Skeletal muscle satellite cell (primary cell): ENCODE data around the gene SLC17A6.

ENCODE experiments used
- H3K27me3 ChIP-seq: 2 replicates; pipeline ENCODE4 v1.7.0; 2013; ENCODE audit warnings: low read length; ENCODE audit not compliant: control insufficient read depth, insufficient read depth
- H3K36me3 ChIP-seq: 2 replicates; pipeline ENCODE4 v1.7.0; 2013; ENCODE audit warnings: mild to moderate bottlenecking, control low read depth, low read length; ENCODE audit not compliant: insufficient read depth
- H3K4me1 ChIP-seq: 2 replicates; pipeline ENCODE4 v1.7.0; 2013; ENCODE audit warnings: low read length; ENCODE audit not compliant: control insufficient read depth, insufficient read depth
- H3K4me2 ChIP-seq: 2 replicates; pipeline ENCODE4 v1.7.0; 2013; ENCODE audit warnings: mild to moderate bottlenecking, low read length
- H3K4me3 ChIP-seq: 2 replicates; pipeline ENCODE4 v1.7.0; 2013; ENCODE audit warnings: low read length
- H3K9ac ChIP-seq: 2 replicates; pipeline ENCODE4 v1.7.0; 2013; ENCODE audit warnings: mild to moderate bottlenecking, low read depth, low read length, moderate library complexity
- H3K9me3 ChIP-seq: replicated peaks from 2 replicates; pipeline ENCODE4 v1.7.0; 2013; ENCODE audit warnings: mild to moderate bottlenecking, control low read depth, low read length

Gene SLC17A6

DNA sequence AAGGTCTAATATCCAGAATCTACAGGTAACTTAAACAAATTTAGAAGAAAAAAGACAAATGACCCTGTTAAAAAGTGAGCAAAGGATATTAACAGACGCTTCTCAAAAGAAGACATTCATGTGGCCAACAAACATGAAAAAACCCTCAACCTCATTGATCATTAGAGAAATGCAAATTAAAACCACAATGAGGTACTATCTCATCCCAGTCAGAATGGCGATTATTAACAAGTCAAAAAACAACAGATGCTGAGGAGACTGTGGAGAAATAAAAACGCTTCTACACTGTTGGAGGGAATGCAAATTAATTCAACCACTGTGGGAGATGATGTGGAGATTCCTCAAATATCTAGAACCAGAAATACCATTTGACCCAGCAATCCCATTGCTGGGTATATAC is 67.2 kb downstream of the SLC17A6 start:
- H3K4me3 ChIP-seq, result no peak overlapping the region
- no peaks in the 10 kb centered on the region for H3K36me3 ChIP-seq
- no peak overlapping the region for H3K9ac ChIP-seq
- no peak overlapping the region for H3K4me2 ChIP-seq
- no peaks in the 10 kb centered on the region for H3K27me3 ChIP-seq
- H3K4me1 ChIP-seq, result no peaks in the 10 kb centered on the region
- H3K9me3 ChIP-seq, result no peaks in the 10 kb centered on the region

DNA sequence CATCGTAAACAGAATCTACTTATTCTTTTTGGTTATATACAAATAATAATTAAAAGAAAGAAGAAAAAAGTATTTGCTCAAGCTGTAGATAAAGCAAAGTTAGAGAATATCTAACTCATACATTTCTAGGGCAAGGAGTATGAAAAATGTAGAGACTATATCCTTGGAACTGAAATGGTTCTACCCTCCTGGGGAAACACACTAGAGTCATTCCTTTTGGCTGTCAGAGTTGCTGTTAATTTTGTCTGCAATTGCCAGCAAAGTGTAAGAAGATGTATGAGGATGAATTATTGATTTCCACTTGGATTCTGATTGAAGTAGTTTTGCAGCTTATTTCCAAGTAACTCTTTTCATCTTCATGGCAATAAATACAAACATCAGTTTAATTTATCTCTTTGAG is 69.1 kb downstream of the SLC17A6 start:
- Histone ChIP-seq H3K9me3 (no peaks in the 10 kb centered on the region), H3K36me3 (no peaks in the 10 kb centered on the region), H3K4me3 (no peak overlapping the region), H3K4me2 (no peak overlapping the region), H3K9ac (no peak overlapping the region), H3K4me1 (no peaks in the 10 kb centered on the region), H3K27me3 (no peaks in the 10 kb centered on the region)

GRCh38 chr11:22407921-22408320 is 69.7 kb downstream of the SLC17A6 start:
- Histone ChIP-seq H3K4me3 (no peak overlapping the region), H3K27me3 (no peaks in the 10 kb centered on the region), H3K9me3 (no peaks in the 10 kb centered on the region), H3K9ac (no peak overlapping the region), H3K36me3 (no peaks in the 10 kb centered on the region), H3K4me2 (no peak overlapping the region), H3K4me1 (no peaks in the 10 kb centered on the region)

- Histone ChIP-seq H3K36me3 (no peaks in the 10 kb centered on the region), H3K27me3 (no peaks in the 10 kb centered on the region), H3K4me1 (no peaks in the 10 kb centered on the region)
Measured at GRCh38 chr11:22415476-22415875, 77.3 kb downstream of the SLC17A6 start.

DNA sequence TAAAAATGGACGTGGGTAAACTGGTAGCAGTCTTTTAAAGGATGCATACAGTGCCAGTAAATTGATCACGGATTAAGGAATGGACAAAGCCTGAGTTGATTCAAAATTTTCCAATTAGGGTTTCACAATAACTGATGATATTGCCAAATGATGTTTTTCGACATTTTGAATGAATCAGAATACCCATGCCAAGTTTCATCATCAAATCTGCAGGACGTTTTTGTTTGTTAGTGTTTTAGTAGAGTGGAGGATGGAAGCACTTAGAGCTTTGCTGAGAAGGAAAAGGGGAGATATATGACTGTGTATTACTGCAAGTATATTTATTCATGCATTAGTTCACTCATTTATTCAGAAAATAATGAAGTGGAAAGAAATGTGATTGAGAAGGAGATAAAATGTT is 78.3 kb downstream of the SLC17A6 start:
- Histone ChIP-seq H3K27me3 (no peaks in the 10 kb centered on the region), H3K9ac (no peak overlapping the region), H3K4me1 (no peaks in the 10 kb centered on the region), H3K4me3 (no peak overlapping the region), H3K9me3 (no peaks in the 10 kb centered on the region), H3K4me2 (no peak overlapping the region), H3K36me3 (no peaks in the 10 kb centered on the region)

More at GRCh38 chr11:22415476-22415875, 77.3 kb downstream of the SLC17A6 start:
- H3K9me3 ChIP-seq, result no peaks in the 10 kb centered on the region
- no peak overlapping the region for H3K4me3 ChIP-seq
- no peak overlapping the region for H3K9ac ChIP-seq
- no peak overlapping the region for H3K4me2 ChIP-seq

DNA sequence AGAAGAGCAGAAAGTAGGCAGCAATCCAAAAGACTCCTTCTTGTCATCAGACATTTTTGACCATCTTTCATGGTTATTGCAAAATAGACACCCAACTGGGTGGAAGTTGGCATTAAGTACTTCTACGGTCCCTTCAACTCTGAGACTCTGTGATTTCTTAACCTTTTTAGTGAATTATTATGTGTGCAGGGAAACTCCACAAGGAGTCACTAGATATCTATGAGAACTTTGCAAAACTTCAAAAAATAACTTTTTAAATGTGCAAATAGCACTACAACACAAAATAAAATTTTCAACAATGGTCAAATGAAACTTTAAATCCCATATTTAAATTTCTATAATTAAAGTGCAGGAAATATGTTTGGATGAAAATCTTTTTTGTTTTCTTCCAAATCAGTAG is 88.7 kb downstream of the SLC17A6 start:
- Histone ChIP-seq H3K9me3 (no peaks in the 10 kb centered on the region), H3K4me3 (no peak overlapping the region), H3K9ac (no peak overlapping the region), H3K36me3 (no peaks in the 10 kb centered on the region), H3K4me2 (no peak overlapping the region), H3K27me3 (no peaks in the 10 kb centered on the region), H3K4me1 (no peaks in the 10 kb centered on the region)
